ENCODE data around the gene LHPP.
A peak's percentile ranks its signal among the peaks of the same experiment; 100 is the strongest.
"Not testable (repeated sequence)": the region's sequence is repeated elsewhere in the genome, so short reads cannot be mapped to it uniquely, and the experiment has no call there.

LHPP gene, protein sequence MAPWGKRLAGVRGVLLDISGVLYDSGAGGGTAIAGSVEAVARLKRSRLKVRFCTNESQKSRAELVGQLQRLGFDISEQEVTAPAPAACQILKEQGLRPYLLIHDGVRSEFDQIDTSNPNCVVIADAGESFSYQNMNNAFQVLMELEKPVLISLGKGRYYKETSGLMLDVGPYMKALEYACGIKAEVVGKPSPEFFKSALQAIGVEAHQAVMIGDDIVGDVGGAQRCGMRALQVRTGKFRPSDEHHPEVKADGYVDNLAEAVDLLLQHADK
- 6.5 to 10.7 reads per million in 2 donors for total RNA-seq

DNA sequence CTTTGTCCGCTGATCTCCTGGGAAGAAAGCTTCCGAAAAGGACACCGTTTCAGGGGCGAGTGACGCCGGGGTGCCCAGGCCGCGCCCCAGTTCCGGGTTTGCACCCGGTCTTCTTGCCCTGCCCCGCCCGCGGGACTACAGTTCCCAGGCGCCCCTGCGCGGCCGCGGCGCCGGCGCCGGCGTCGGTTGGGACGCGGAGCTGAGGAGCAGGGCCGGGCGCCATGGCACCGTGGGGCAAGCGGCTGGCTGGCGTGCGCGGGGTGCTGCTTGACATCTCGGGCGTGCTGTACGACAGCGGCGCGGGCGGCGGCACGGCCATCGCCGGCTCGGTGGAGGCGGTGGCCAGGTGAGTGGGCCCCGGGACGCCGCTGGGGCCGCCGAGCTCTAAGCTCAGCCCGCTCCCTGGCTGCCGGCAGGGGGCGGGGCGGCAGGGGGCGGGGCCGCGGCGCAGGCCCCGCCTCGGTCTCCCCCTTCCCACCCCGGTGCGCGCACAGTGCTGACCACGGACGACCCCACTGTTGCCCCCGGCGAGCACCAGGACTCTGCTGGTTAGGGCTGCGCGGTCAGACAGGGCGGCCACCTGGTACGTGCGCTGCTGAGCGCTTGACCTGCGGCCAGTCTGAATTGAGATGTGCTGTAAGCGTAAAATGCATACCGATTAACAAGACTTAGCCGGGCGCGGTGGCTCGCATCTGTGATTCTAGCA lies at the start of gene LHPP:
LHPP (plus strand) TSS at position 182 of the 706 bp plus-strand sequence; CDS start at position 222, 40 bp downstream.
- peak; percentile 65 to 94 (median 80) for DNase-seq

DNA sequence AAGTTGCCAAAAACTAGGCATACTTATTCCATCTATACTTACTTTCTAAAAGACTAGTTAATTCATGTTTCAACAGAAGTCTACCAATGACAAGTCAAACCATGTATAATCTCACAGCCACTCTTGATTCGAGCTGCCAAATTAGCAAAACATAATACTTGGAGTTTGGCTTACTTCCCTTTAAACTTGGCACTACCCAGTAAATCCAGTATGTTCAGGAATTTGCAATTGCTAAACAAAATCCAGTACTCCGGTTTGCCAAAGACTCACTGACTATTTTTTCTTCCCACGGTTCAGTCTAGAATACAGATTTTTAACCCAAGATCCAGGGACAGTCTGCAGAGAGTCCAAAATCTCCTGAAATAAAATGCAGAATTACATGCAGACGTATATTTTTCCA lies 47.5 kb upstream of the LHPP start:
- DNase-seq = no peak

DNA sequence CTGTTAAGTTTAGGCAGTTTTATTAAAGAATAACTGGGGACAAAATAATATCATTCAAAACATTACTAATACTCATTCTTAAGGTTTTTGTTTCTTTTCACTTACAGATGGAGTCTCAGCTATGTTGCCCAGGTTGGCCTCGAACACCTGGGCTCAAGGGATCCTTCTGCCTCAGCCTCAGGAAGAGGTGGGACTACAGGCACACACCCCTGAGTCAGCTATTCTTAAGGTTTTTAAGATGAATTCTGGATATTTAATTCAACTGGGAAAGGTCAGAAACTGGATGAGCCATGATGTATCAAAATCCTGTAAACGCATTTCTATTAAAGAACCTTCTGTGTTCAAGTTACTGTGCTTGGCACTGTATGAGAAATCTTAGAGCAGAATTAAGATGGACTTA lies 46.4 kb upstream of the LHPP start:
- DNase-seq = no peak

DNA sequence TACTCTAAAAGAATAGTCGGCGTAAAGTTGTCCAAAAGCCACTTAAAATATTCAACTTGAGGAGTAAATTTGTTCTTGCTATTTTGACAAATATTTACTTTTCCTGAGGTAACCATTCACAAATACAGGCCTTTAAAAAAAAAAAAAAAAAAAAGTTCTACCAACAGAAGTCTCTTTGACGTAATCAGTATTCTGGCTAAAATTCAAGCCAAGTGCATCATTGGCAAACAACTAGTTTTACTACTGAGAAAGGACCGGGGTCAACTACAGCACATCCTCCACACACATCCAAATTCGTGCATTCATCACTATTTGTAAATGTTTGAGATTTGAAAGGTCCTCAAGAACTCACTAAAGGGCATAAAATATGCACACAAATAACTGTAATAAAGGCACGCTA lies 44.9 kb upstream of the LHPP start:
- no peak for DNase-seq

DNA sequence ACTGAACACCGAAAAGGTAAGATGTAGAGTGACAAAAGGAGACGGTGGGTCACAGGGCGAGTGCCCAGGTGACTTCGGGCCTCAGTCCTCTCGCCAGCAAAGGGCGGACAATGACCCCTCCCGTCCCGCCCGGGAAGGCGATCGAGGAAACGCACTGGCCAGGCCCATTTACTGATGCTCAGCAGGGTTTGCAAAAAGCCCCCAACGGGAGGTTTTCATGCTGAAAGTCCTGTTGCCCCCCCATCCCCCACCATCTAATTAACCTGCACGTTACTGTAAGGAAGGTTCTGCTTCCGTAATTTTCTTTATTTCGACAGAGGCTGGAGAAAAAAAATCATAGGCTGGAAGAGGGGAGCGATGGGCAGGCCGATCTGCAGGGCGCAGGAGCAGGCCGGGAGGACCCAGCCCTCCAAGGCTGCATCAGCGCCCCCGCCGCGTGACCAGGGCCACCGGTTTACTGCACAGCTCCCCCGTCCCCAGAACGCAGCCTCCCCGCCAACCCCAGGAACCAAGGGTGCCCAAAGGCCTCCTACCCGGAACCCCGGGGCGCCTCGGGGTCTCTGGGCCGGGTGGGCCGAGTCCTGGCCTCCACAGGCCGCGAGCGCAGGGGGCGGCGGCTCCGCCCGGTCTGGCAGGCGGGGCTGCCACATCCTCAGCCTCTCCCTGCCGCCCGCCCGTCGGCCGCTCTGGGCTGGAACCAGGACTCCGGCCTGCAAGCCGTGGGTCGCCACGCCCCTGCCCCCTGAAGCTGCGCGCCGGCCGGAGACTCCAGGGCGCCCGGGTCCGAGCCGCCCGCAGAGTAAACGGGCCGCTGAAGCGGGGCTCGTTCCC lies 43.5 kb upstream of the LHPP start:
- peak; percentile 9 to 50 (median 28) for DNase-seq

DNA sequence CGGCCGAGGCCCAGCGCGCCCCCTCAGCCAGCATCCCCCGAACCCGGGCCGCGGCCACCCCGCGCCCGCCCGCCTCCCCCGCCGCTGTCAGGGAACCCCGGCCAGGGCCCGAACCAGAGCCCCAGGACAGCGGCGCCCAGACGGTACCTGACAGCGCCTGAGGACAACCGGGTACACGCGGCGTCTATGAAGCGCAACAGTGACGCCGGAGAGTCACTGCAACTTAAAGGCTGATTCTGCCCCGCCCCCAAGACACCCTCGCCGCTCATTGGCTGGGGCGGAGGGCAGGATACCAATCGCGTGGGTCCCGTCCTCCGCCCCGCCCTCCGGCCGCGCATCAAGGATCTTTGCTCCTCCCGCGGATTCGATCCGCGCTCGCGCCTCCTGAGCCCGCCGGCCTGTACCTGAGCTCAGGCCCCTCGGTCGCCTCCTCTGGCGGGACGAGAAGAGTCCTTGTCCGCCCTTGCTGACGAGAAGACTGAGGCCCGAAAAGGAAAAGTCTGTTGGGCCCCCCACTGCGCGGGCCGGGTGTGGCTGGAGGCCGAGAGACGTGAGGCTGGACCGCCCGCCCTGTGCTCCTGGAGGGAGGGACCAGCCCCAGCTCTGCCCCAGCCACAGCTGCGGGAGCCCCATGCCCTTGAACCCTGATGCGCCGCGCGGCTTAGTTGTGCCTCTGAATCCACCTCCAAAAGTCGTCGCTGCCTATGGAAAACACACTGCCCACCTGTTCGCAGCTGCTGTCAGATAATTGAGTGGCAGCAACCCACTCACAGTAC lies 42.7 kb upstream of the LHPP start, which contains the start of gene OAT:
OAT (minus strand) TSS at position 198 of the 776 bp plus-strand sequence. CDS start 6,752 bp downstream, outside the sequence.
- peak; percentile 92 to 97 (median 95) for DNase-seq

DNA sequence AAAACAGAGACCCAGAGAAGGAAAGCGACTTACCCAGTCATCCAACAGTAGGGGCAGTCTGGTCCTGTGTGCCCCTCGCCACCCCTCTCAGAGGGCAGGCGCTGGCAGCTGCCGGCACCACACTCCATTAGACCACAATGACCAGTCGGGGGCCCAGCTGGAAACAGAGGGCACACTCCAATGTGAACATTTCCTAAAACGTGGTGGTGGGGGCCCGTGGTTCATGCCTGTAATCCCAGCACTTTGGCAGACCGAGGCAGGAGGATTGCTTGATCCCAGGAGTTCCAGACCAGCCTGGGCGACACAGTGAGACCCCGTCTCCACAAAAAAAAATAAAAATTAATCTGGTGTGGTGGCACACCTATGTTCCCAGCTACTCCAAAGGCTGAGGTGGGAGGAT lies 42.0 kb upstream of the LHPP start:
- no peak for DNase-seq

DNA sequence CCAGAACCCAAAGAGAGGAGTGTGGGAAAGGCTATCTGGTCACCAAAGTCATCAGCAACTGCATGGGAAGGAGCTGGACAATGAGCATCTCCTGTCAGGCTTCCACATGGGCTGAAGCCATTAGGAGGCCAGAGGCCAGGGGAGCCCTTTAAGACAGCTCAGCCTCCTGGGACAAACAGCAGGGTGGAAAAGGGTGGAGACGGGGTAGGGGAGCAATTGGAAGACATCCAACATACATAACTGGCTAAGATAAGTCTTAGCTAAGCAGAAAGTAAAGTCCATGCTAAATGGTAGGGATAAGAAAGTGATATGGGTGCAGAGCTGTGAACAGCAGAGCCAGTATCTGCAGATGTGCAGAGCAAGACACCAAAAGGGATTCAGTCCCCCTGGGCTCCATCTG lies 41.4 kb upstream of the LHPP start:
- no peak for DNase-seq

DNA sequence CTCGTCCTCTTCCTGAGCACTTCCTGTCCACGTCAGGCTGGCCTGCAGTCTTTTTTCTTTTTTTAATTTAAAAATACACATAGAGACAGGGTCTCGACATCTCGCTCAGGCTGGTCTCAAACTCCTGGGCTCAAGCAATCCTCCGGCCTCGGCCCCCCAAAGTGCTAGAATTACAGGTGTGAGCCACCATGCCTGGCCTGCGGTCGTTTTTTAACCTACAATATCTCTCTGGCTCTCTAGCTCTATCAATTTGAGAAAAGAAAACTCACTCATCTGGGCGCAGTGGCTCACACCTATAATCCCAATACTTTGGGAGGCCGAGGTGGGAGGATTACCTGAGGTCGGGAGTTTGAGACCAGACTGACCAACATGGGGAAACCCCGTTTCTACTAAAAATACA lies 38.9 kb upstream of the LHPP start:
- no peak for DNase-seq

DNA sequence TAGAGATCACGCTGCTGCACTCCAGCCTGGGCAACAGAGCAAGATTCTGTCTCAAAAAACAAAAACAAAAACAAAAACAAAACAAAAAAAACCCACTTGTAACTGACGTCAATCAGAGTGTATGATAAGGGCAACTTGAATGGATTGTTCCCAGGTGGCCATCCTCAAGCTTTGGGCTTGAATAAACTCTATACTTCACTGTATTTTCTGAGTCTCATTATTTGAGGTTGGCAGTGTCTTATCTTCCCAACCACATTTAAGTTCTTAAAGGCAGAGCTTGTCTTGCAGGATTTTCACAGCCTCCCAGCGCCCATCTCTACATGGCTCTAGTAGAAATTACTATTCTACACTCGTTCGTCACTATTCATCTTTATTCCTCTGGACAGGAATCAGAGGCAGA lies 37.8 kb upstream of the LHPP start:
- DNase-seq = no peak

DNA sequence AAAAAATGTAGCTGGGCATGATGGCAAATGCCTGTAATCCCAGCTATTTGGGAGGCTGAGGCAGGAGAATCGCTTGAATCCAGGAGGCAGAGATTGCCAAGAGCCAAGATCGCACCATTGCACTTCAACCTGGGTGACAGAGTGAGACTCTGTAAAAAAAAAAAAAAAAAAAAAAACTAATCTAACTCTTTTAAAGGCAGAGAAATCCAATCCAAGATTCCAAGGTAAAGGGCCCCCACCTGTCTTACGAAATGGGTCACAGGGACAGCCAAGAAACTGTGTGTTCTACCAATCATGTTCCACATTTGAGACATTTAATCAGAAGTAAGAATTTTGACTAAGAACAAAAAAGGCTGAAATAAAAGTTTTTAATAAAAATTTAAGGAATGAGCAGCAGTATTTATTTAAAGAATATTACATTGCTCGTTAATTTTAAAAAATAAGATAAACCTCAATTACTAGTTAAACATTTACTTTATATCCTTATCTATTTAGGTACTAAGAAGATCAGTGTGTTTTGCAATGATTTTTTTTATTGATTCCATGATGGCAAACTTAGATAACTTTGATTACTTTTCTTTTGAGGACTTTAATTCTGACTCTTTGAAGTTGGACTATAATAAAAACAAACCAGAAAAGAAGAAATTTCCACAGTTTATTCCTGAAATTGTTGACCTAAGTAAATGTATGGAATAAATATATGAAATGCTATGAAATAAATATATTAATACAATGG lies 36.2 kb upstream of the LHPP start:
- DNase-seq = no peak

DNA sequence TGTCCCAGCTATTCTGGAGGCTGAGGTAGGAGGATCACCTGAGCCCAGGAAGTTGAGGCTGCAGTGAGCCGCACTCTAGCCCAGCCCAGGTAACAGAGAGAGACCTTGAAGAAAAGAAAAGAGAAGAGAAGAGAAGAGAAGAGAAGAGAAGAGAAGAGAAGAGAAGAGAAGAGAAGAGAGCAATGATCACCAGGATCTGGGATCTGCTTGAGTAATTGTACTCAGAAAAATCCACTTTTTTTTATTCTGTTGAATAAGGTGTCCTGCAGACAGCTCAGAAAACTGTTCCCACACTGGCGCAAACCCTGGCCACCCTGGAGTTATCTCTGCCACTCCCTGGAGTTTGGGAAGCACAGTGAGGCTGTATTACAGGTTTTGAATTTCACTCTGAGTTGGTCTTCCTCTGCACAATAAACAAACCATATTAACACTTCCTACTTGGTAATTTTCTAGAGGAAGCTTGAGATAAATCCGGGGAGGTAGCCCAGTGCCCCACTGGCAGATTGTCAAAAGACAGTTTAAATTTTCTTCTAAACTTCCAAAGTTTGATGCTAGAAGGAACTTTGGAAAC lies 33.3 kb upstream of the LHPP start:
- no peak for DNase-seq

DNA sequence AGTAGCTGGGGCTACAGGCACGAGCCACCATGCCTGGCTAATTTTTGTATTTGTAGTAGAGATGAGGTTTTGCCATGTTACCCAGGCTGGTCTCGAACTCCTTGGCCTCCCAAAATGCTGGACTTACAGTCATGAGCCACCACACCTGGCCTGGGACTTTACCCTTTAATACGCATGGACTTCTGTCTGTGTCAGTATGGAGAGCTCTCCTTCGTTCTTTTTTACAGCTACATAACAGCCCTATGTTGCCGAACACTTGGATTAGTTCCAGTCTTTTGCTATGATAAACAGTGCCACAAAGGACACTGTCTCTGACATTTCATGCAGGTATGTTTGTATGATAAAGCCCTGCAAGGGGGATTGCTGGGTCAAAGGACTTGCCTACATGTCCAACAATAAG lies 32.0 kb upstream of the LHPP start:
- no peak for DNase-seq

DNA sequence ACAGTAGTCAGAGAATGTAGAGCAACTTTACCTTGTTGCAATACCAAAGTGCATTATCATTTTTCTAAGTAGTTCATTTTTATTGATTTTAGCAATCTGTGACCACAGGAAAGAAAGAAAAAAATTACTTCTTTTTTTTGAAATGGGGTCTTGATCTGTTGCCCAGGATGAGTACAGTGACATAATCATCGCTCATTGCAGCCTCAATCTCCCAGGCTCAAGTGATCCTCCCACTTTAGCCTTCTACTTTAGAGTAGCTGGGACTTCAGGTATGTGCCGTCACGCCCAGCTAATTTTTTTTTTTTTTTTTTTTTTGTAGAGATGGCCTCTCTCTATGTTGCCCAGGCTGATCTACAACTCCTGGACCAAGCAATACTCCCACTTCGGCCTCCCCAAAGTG lies 31.5 kb upstream of the LHPP start:
- DNase-seq = no peak

DNA sequence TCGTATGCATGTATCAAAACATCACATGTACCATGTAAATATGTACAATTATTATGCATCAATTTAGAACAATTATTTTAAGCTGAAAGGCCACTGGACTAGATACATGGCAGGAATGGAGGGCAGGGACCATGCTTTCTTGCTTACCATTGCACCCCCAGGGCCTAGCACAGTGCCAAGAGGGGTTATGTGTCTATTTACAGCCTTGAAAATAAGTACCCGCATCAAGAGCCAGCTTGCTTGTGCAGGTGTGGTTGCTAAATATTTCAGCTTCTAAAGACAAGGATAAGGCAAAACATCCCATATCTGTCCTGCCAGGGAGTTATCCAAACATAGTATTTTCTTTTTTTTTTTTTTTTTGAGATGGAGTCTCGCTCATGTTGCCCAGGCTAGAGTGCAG lies 28.2 kb upstream of the LHPP start:
- no peak for DNase-seq

DNA sequence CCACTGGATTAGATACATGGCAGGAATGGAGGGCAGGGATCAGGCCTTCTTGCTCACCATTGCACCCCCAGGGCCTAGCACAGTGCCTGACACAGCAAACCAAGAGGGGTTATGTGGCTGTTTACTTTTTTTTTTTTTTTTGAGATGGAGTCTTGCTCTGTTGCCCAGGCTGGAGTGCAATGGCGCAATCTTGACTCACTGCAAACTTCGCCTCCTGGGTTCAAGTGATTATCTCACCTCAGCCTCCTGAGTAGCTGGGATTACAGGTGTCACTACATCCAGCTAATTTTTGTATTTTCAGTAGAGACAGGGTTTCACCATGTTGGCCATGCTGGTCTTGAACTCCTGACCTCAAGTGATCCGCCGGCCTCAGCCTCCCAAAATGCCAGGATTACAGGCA lies 25.9 kb upstream of the LHPP start:
- not testable (repeated sequence) for DNase-seq

DNA sequence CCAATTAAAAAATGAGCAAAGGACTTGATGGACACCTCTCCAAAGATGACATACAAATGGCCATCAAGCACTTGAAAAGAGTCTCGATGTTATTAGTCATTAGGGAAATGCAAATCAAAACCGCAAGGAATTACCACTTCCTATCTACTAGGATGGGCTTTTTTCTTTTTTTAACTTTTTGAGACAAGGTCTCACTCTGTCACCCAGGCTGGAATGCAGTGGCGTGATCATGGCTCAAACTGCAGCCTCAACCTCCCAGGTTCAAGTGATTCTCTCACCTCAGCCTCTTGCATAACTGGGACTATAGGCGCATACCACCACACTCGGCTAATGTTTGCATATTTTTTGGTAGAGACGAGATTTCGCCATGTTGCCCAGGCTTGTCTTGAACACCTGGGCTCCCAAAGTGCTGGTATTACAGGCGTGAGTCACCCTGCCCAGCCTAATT lies 25.4 kb upstream of the LHPP start:
- DNase-seq = peak in 1 of 5 experiments; percentile 16

DNA sequence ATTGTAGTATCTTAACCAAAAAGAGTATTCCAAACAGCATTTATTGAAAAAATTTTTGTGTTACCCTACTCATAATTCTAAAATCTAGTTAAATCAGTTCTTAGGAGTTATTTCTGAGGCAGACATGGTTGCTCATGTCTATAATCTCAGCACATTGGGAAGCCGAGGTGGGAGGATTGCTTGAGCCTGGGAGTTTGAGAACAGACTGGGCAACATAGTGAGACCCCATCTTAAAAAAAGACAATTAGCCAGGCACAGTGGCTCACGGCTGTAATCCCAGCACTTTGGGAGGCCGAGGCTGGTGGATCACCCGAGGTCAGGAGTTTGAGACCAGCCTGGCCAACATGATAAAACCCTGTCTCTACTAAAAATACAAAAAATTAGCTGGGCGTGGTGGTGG lies 19.9 kb upstream of the LHPP start:
- DNase-seq = not testable (repeated sequence)

DNA sequence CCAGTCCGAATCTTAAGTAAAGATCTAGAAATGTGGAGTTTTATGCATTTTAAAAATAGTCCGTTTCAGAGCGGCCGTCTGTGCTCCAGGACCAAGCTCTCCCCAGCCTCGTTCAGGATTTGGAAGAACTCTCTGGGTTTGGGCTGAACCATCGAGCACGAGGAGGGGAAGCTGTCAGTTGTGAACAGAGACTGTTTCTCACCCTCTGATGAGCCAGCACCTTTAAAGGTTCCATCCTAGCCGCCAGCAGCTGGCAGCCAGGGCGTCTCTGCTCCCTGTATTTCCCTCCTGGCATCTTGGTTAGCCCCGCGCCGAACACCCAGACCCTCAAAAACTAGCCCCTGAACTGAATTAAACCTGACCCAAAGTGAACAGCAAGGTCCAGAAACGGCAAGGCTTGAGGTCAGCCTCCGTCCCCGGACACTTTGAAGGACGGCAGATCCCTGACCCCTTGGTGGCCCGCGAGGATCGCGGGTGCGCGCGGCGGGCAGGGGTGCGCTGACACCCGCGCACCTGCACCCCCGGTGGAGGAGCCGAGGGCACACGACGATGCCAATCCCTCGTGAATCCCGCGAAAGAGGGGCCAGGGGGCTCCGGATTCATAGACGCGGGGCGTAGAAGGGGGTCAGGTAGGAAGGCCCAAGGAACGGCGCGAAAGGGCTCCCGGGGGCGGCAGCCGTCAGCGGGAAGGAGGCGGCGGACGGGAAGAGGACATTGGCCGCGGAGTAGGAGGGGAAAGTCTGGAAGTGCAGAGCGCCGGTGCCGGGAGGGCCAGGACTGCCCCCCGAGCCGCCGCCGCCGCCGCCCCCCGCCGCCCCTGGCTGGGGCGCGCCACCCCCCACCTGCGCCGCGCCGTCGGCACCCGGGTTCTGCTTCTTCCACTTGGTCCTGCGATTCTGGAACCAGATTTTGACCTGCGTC lies 14.5 kb upstream of the LHPP start:
- no peak for DNase-seq

DNA sequence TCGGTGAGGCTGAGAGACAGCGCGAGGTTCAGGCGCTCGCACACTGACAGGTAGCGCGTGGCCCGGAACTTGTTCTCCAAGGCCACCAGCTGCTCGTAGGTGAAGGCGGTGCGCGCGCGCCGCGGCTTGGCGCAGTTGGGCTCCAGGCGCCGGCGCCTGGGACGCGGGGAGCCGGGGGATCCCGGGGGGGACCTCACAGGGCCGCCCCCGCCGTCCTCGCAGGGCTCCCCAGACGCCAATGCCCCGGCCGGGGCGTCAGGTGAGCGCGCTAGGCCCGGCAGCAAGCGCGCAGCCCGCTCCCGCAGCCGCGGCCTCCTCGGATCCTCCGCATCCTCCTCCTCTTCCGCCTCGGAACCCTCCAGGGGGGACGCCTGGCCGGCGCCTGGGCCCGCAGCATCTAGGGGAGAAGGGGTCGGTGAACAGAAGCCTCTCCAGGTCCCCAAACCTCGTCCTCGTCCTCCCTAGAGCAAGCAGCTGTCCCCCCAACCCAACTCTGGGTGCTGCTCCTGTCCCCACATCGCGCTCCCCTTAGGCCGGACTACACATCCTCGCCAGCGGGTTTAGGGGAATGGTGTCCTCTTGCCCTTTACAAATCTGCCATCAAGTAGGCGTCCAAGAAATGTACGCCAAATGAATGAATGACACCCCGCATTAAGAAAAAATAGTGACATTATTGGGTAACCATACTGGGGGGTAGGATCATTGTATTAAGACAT lies 13.7 kb upstream of the LHPP start:
- DNase-seq = no peak
